Upper lobe of right lung (tissue), 1 donor: ENCODE results near the gene GET3. TPM values are rescaled to one million over a fixed set of nuclear protein-coding genes. Genes with fewer than 3 reads are reported as not detected.

Experiments used
- ATAC-seq: fragments of 200-7000 bp; cut with Tn5 transposase; one replicate; pipeline ENCODE4 v1.9.1; 2020; ENCODE audit warnings: mild to moderate bottlenecking, moderate library complexity
- DNase-seq: peaks from one replicate; pipeline ENCODE4 v3.0.0-alpha.2; 2020
- H3K27ac ChIP-seq: fragments of 200-600 bp; one replicate; pipeline ENCODE4 v1.8.0; 2022
- H3K27me3 ChIP-seq: fragments of 200-600 bp; one replicate; pipeline ENCODE4 v1.8.0; 2022; ENCODE audit warnings: mild to moderate bottlenecking
- H3K36me3 ChIP-seq: fragments of 200-600 bp; one replicate; pipeline ENCODE4 v1.8.0; 2022
- H3K4me1 ChIP-seq: fragments of 200-600 bp; one replicate; pipeline ENCODE4 v1.8.0; 2022
- H3K4me3 ChIP-seq: fragments of 200-600 bp; one replicate; pipeline ENCODE4 v1.8.0; 2022; ENCODE audit warnings: mild to moderate bottlenecking
- H3K9me3 ChIP-seq: fragments of 200-600 bp; one replicate; pipeline ENCODE4 v1.8.0; 2022
- intact Hi-C: fragments of 100-400 bp; cut with DNase I; formaldehyde crosslinking; loops from one replicate; pipeline ENCODE4 v1.11.0; 2022
- total RNA-seq: library from RNA; stranded (reverse); fragmentation: NEBNext Ultra II Directional; extraction: Animal tissue kit (Norgen Biotek cat#: 25700); gene quantifications from one replicate; pipeline ENCODE4 v1.2.1, GENCODE V29; 2021
- TF ChIP-seq, protein P1 (sequence below): fragments of 200-600 bp; IDR thresholded peaks from one replicate; pipeline ENCODE4 v1.8.0; 2022; ENCODE audit warnings: antibody characterized with exemption
- donor health status: DM: no; HTN: yes; CAD: no; lungs with severe emphysema.

The GET3 gene
- total RNA-seq, 1 donor from 2014 or later: 55.2 TPM

GRCh38 chr19:12790628-12791344 lies 53.5 kb downstream of the GET3 start:
- TF ChIP-seq, protein P1, sequence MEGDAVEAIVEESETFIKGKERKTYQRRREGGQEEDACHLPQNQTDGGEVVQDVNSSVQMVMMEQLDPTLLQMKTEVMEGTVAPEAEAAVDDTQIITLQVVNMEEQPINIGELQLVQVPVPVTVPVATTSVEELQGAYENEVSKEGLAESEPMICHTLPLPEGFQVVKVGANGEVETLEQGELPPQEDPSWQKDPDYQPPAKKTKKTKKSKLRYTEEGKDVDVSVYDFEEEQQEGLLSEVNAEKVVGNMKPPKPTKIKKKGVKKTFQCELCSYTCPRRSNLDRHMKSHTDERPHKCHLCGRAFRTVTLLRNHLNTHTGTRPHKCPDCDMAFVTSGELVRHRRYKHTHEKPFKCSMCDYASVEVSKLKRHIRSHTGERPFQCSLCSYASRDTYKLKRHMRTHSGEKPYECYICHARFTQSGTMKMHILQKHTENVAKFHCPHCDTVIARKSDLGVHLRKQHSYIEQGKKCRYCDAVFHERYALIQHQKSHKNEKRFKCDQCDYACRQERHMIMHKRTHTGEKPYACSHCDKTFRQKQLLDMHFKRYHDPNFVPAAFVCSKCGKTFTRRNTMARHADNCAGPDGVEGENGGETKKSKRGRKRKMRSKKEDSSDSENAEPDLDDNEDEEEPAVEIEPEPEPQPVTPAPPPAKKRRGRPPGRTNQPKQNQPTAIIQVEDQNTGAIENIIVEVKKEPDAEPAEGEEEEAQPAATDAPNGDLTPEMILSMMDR: no peak
- Histone ChIP-seq H3K27me3 (no peaks in the 10 kb centered on the region), H3K4me1 (peaks cover 39% of the 10 kb centered on the region), H3K9me3 (no peaks in the 10 kb centered on the region), H3K36me3 (no peaks in the 10 kb centered on the region), H3K4me3 (peak overlapping the region; percentile 88), H3K27ac (peak overlapping the region; percentile 100)
- intact Hi-C loops: no loop called here
- DNase-seq (no peak), ATAC-seq (no peak)

DNA sequence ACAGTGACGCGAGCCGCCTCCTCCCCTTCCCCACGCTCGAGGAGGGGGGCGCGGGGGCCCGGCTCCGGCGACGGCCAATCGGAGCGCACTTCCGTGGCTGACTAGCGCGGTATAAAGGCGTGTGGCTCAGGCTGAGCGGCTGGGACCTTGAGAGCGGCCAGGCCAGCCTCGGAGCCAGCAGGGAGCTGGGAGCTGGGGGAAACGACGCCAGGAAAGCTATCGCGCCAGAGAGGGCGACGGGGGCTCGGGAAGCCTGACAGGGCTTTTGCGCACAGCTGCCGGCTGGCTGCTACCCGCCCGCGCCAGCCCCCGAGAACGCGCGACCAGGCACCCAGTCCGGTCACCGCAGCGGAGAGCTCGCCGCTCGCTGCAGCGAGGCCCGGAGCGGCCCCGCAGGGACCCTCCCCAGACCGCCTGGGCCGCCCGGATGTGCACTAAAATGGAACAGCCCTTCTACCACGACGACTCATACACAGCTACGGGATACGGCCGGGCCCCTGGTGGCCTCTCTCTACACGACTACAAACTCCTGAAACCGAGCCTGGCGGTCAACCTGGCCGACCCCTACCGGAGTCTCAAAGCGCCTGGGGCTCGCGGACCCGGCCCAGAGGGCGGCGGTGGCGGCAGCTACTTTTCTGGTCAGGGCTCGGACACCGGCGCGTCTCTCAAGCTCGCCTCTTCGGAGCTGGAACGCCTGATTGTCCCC lies 54.2 kb downstream of the GET3 start, which contains the start of gene JUNB:
Gene JUNB (plus strand): TSS at position 142 of the 706 bp plus-strand sequence. CDS start 286 bp downstream, at position 428.
- intact Hi-C loops: no loop called here
- peaks cover 39% of the 10 kb centered on the region for H3K4me1 ChIP-seq
- ATAC-seq: peak; percentile 64

GRCh38 chr19:12792051-12792852 lies 55.0 kb downstream of the GET3 start:
- Histone ChIP-seq H3K36me3 (no peaks in the 10 kb centered on the region), H3K9me3 (no peaks in the 10 kb centered on the region), H3K27ac (peak overlapping the region; percentile 100), H3K27me3 (no peaks in the 10 kb centered on the region), H3K4me3 (peak overlapping the region; percentile 88), H3K4me1 (peaks cover 33% of the 10 kb centered on the region)
- peak; percentile 89 for DNase-seq
- ATAC-seq: no peak
- TF ChIP-seq, protein P1: peak; percentile 3
- intact Hi-C loops: no loop called here

More for the DNA sequence above, 54.2 kb downstream of the GET3 start, which contains the start of gene JUNB:
- DNase-seq: peak; percentile 99
- TF ChIP-seq, protein P1: peak; percentile 11
- Histone ChIP-seq H3K36me3 (no peaks in the 10 kb centered on the region), H3K27ac (peak within 1 kb of the TSS; percentile 100), H3K4me3 (peak within 1 kb of the TSS; percentile 88), H3K9me3 (no peaks in the 10 kb centered on the region), H3K27me3 (no peaks in the 10 kb centered on the region)

DNA sequence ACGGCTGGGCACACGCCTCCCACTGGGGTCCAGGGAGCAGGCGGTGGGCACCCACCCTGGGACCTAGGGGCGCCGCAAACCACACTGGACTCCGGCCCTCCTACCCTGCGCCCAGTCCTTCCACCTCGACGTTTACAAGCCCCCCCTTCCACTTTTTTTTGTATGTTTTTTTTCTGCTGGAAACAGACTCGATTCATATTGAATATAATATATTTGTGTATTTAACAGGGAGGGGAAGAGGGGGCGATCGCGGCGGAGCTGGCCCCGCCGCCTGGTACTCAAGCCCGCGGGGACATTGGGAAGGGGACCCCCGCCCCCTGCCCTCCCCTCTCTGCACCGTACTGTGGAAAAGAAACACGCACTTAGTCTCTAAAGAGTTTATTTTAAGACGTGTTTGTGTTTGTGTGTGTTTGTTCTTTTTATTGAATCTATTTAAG lies 55.6 kb downstream of the GET3 start:
- DNase-seq: no peak

More for the DNA sequence above, 55.6 kb downstream of the GET3 start:
- TF ChIP-seq, protein P1: no peak
- peaks cover 27% of the 10 kb centered on the region for H3K4me1 ChIP-seq
- no peaks in the 10 kb centered on the region for H3K9me3 ChIP-seq
- H3K27me3 ChIP-seq: no peaks in the 10 kb centered on the region
- H3K4me3 ChIP-seq: peak overlapping the region; percentile 88
- intact Hi-C loops: no loop called here
- H3K27ac ChIP-seq: peak overlapping the region; percentile 100
- ATAC-seq: no peak
- H3K36me3 ChIP-seq: no peaks in the 10 kb centered on the region
